SK-N-SH (cell line): ENCODE results near the gene EFEMP2.

Experiments used
- NFIC ChIP-seq: IDR thresholded peaks from 2 replicates; pipeline ENCODE4 v1.4.0; 2012; ENCODE audit warnings: borderline replicate concordance
- TF ChIP-seq, protein P1 (sequence below): fragments of 200-600 bp; sonication (generic); IDR thresholded peaks from 2 replicates; pipeline ENCODE4 v1.6.1; 2017; ENCODE audit warnings: antibody characterized with exemption, mild to moderate bottlenecking, moderate library complexity

GRCh38 chr11:65900899-65901180 lies 28.2 kb upstream of the EFEMP2 start:
- no peak for TF ChIP-seq NFIC
- TF ChIP-seq, protein P1, sequence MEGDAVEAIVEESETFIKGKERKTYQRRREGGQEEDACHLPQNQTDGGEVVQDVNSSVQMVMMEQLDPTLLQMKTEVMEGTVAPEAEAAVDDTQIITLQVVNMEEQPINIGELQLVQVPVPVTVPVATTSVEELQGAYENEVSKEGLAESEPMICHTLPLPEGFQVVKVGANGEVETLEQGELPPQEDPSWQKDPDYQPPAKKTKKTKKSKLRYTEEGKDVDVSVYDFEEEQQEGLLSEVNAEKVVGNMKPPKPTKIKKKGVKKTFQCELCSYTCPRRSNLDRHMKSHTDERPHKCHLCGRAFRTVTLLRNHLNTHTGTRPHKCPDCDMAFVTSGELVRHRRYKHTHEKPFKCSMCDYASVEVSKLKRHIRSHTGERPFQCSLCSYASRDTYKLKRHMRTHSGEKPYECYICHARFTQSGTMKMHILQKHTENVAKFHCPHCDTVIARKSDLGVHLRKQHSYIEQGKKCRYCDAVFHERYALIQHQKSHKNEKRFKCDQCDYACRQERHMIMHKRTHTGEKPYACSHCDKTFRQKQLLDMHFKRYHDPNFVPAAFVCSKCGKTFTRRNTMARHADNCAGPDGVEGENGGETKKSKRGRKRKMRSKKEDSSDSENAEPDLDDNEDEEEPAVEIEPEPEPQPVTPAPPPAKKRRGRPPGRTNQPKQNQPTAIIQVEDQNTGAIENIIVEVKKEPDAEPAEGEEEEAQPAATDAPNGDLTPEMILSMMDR: no peak
